SK-N-SH (cell line): ENCODE data around the gene SLC24A4. TPM values are rescaled to one million over a fixed set of nuclear protein-coding genes. Genes with fewer than 3 reads are reported as not detected.

Source experiments
- CTCF ChIA-PET: fragments of 300-600, 350-600 bp; formaldehyde crosslinking; extraction: SDS; loops from one replicate; lab custom pipeline; 2021; lab: Yijun Ruan, JAX
- POLR2A ChIA-PET: fragments of 350-600 bp; sonication (Branson Sonifier 250); formaldehyde crosslinking; extraction: SDS; loops from one replicate; lab custom pipeline; 2020; ENCODE audit warnings: antibody characterized with exemption, inconsistent platforms; lab: Yijun Ruan, JAX
- DNase-seq: peaks from one replicate; pipeline ENCODE4 v3.0.0; 2012
- H2AFZ ChIP-seq: fragments of 200-600 bp; sonication (generic); 2 replicates; pipeline ENCODE4 v1.8.1; 2016; ENCODE audit warnings: antibody characterized with exemption, mild to moderate bottlenecking, low read depth
- H3F3A ChIP-seq: fragments of 200-600 bp; sonication (generic); replicated peaks from 2 replicates; pipeline ENCODE3; 2016; ENCODE audit warnings: antibody characterized with exemption, mild to moderate bottlenecking; ENCODE audit not compliant: insufficient read depth
- H3K27ac ChIP-seq, 2 experiments: fragments of 200-500 bp in 1 of 2; fragments of 200-600 bp in 1 of 2; sonication (Bioruptor generic) in 1 of 2; sonication (generic), shearing (Covaris generic) in 1 of 2; 2 replicates each; pipeline versions ENCODE4 v1.5.1 to v1.6.1; 2014 to 2016; ENCODE audit warnings: low read depth in 2 of 2, inconsistent platforms in 1 of 2, low read length in 1 of 2, mild to moderate bottlenecking in 1 of 2, mixed read lengths in 1 of 2
- H3K27me3 ChIP-seq: fragments of 200-600 bp; sonication (generic), shearing (Covaris generic); 2 replicates; pipeline ENCODE4 v1.6.1; 2016; ENCODE audit warnings: mixed run types; ENCODE audit not compliant: insufficient read depth
- H3K36me3 ChIP-seq, 2 experiments: fragments of 200-500 bp in 1 of 2; fragments of 200-600 bp in 1 of 2; sonication (Bioruptor generic) in 1 of 2; sonication (generic) in 1 of 2; replicated peaks in 1 of 2; 2 replicates each; pipeline versions ENCODE3 to v1.5.1; 2014 to 2016; ENCODE audit warnings: low read length in 1 of 2, mild to moderate bottlenecking in 1 of 2; ENCODE audit not compliant: insufficient read depth in 2 of 2, control insufficient read depth in 1 of 2
- H3K4me1 ChIP-seq, 2 experiments: fragments of 200-500 bp in 1 of 2; fragments of 200-600 bp in 1 of 2; sonication (Bioruptor generic) in 1 of 2; sonication (generic), shearing (Covaris generic) in 1 of 2; 2 replicates each; pipeline versions ENCODE4 v1.5.1 to v1.6.1; 2014 to 2016; ENCODE audit warnings: low read depth in 1 of 2, low read length in 1 of 2, mixed run types in 1 of 2; ENCODE audit not compliant: insufficient read depth in 2 of 2, control insufficient read depth in 1 of 2
- H3K4me2 ChIP-seq: fragments of 200-600 bp; sonication (generic), shearing (Covaris generic); 2 replicates; pipeline ENCODE4 v1.6.1; 2017; ENCODE audit warnings: mixed run types
- H3K4me3 ChIP-seq, 2 experiments: fragments of 200-500 bp in 1 of 2; fragments of 200-600 bp in 1 of 2; sonication (Bioruptor generic) in 1 of 2; sonication (generic), shearing (Covaris generic) in 1 of 2; 2 replicates each; pipeline versions ENCODE4 v1.5.1 to v1.8.1; 2014 to 2016; ENCODE audit warnings: low read depth in 2 of 2, inconsistent platforms in 1 of 2, low read length in 1 of 2, mild to moderate bottlenecking in 1 of 2, mixed read lengths in 1 of 2, moderate library complexity in 1 of 2
- H3K79me2 ChIP-seq: fragments of 200-600 bp; sonication (generic); 2 replicates; pipeline ENCODE4 v1.8.1; 2017; ENCODE audit warnings: mild to moderate bottlenecking; ENCODE audit not compliant: insufficient read depth
- H3K9ac ChIP-seq: fragments of 200-600 bp; sonication (generic); 2 replicates; pipeline ENCODE4 v1.6.1; 2017; ENCODE audit warnings: mixed run types
- H3K9me2 ChIP-seq: fragments of 200-600 bp; sonication (generic); 2 replicates; pipeline ENCODE4 v1.6.1; 2017; ENCODE audit warnings: mixed run types
- H3K9me3 ChIP-seq: fragments of 200-600 bp; sonication (generic); 2 replicates; pipeline ENCODE4 v1.6.1; 2017; ENCODE audit warnings: mixed run types, mild to moderate bottlenecking, moderate library complexity
- H4K20me1 ChIP-seq: fragments of 200-600 bp; sonication (generic); 2 replicates; pipeline ENCODE4 v1.6.1; 2017; ENCODE audit warnings: mild to moderate bottlenecking, mixed run types; ENCODE audit not compliant: insufficient read depth
- CHD2 ChIP-seq: fragments of 150-350 bp; IDR thresholded peaks from 2 replicates; pipeline ENCODE4 v1.6.1; 2018; ENCODE audit warnings: low read length; ENCODE audit not compliant: partially characterized antibody
- ELF1 ChIP-seq: IDR thresholded peaks from 2 replicates; pipeline ENCODE4 v1.4.0; 2012
- EP300 ChIP-seq, 2 experiments: IDR thresholded peaks; 2 replicates each; pipeline versions ENCODE4 v1.4.0 to v1.6.1; 2012; ENCODE audit warnings: borderline replicate concordance in 1 of 2, low read depth in 1 of 2, low read length in 1 of 2
- FOSL2 ChIP-seq: IDR thresholded peaks from 2 replicates; pipeline ENCODE4 v1.4.0; 2012; ENCODE audit warnings: low read depth, mild to moderate bottlenecking, moderate library complexity, borderline replicate concordance
- FOXJ3 ChIP-seq: sonication (generic); formaldehyde crosslinking; IDR thresholded peaks from 2 replicates; pipeline ENCODE4 v1.5.1; 2020; ENCODE audit warnings: mild to moderate bottlenecking, missing genetic modification reagents
- FOXM1 ChIP-seq: IDR thresholded peaks from 2 replicates; pipeline ENCODE4 v1.4.0; 2012; ENCODE audit warnings: low read depth, mild to moderate bottlenecking
- GABPA ChIP-seq: IDR thresholded peaks from 2 replicates; pipeline ENCODE4 v1.4.0; 2012; ENCODE audit warnings: low read depth, mild to moderate bottlenecking
- GATA2 ChIP-seq: sonication (generic); formaldehyde crosslinking; IDR thresholded peaks from 2 replicates; pipeline ENCODE4 v1.5.0; 2020; ENCODE audit warnings: mild to moderate bottlenecking, missing genetic modification reagents
- MEF2A ChIP-seq: IDR thresholded peaks from 2 replicates; pipeline ENCODE4 v1.4.0; 2012; ENCODE audit warnings: low read depth, borderline replicate concordance
- MXI1 ChIP-seq: IDR thresholded peaks from 2 replicates; pipeline ENCODE4 v1.6.1; 2012; ENCODE audit warnings: mild to moderate bottlenecking, low read depth, low read length, improper control_type of control experiment
- POLR2AphosphoS5 ChIP-seq: IDR thresholded peaks from 2 replicates; pipeline ENCODE4 v1.6.1; 2012; ENCODE audit warnings: low read depth, low read length
- RAD21 ChIP-seq: IDR thresholded peaks from 2 replicates; pipeline ENCODE4 v1.6.1; 2012; ENCODE audit warnings: mild to moderate bottlenecking, low read length
- RCOR1 ChIP-seq: fragments of 150-350 bp; IDR thresholded peaks from 2 replicates; pipeline ENCODE4 v1.6.1; 2017; ENCODE audit warnings: antibody characterized with exemption, low read length
- RFX5 ChIP-seq: IDR thresholded peaks from 2 replicates; pipeline ENCODE4 v1.6.1; 2012; ENCODE audit warnings: mild to moderate bottlenecking, improper control_type of control experiment, low read length
- RXRA ChIP-seq: IDR thresholded peaks from 2 replicates; pipeline ENCODE4 v1.4.0; 2012; ENCODE audit warnings: low read depth, mild to moderate bottlenecking, borderline replicate concordance
- SMC3 ChIP-seq: IDR thresholded peaks from 2 replicates; pipeline ENCODE4 v1.6.1; 2012; ENCODE audit warnings: low read depth, low read length, improper control_type of control experiment
- TAF1 ChIP-seq: IDR thresholded peaks from 2 replicates; pipeline ENCODE4 v1.6.1; 2012; ENCODE audit warnings: low read depth, mild to moderate bottlenecking, low read length, moderate library complexity, borderline replicate concordance
- YY1 ChIP-seq: IDR thresholded peaks from 2 replicates; pipeline ENCODE4 v1.4.0; 2012; ENCODE audit warnings: low read depth, mild to moderate bottlenecking
- WGBS: methylation state at CpG from one replicate; pipeline ENCODE4 v1.1.6; 2017; ENCODE audit warnings: low lambda C conversion rate; 5-methylcytosine and 5-hydroxymethylcytosine counted together
- polyA plus RNA-seq, 3 experiments: library from polyadenylated mRNA; depleted of rRNA; stranded (reverse); fragments of >200 nt; gene quantifications; 2 replicates each; pipeline ENCODE4 v1.2.3, GENCODE V29; 2012
- TF ChIP-seq, protein P1 (sequence below): IDR thresholded peaks from 2 replicates; pipeline ENCODE4 v1.4.0; 2012; ENCODE audit warnings: low read depth
- TF ChIP-seq, protein P2 (sequence below): fragments of 150-350 bp; IDR thresholded peaks from 2 replicates; pipeline ENCODE4 v1.6.1; 2017; ENCODE audit warnings: antibody characterized with exemption, low read length, low read depth, borderline replicate concordance
- TF ChIP-seq, protein P3 (sequence below): IDR thresholded peaks from 2 replicates; pipeline ENCODE4 v1.4.0; 2012; ENCODE audit warnings: low read depth, borderline replicate concordance
- TF ChIP-seq, protein P4 (sequence below): IDR thresholded peaks from 2 replicates; pipeline ENCODE4; 2012
- TF ChIP-seq, protein P5 (sequence below): fragments of 150-350 bp; IDR thresholded peaks from 2 replicates; pipeline ENCODE4 v1.6.1; 2016; ENCODE audit warnings: mild to moderate bottlenecking, low read depth, low read length

Gene SLC24A4
- polyA plus RNA-seq, 1 of the 3 experiments (the other 2 are of a cell fraction) = 0.07 TPM

DNA sequence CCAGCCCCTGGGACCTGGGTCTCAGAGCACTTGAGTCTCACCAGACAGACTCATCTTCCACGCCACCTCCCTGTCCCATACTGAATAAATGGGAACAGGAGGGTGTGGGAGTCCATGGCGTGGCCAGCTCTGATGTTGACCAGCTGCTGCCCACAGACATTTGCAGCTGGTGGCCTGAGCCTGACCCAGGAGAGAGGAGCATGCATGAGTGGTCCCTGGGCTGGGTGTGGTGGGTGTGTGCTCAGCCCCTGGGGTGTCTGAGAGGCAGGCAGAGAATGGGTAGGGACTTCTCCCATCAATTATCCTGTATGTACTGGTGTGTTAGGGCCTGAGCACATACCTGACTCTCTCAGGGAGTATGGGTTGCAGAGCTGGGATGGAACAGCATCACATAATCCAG, 49.3 kb downstream of the SLC24A4 start:
- Histone ChIP-seq H3K79me2 (no peaks in the 10 kb centered on the region), H3K4me2 (no peak overlapping the region), H3K36me3 (no peaks in the 10 kb centered on the region), H3K27me3 (peaks cover 56% of the 10 kb centered on the region), H3K4me1 (no peaks in the 10 kb centered on the region), H3K9me2 (no peaks in the 10 kb centered on the region), H3K27ac (no peak overlapping the region), H3K4me3 (no peak overlapping the region), H2AFZ (no peak overlapping the region), H4K20me1 (no peaks in the 10 kb centered on the region), H3K9ac (no peak overlapping the region), H3K9me3 (no peaks in the 10 kb centered on the region), H3F3A (no peaks in the 10 kb centered on the region)
- no peak for TF ChIP-seq EP300 (IDR thresholded peaks at IDR 0.05; ENCODE audit: borderline replicate concordance in 1 of 2, low read depth in 1 of 2, low read length in 1 of 2)
- TF ChIP-seq MXI1 = no peak
- TF ChIP-seq FOSL2 = no peak
- TF ChIP-seq, protein P1, sequence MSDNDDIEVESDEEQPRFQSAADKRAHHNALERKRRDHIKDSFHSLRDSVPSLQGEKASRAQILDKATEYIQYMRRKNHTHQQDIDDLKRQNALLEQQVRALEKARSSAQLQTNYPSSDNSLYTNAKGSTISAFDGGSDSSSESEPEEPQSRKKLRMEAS = no peak
- TF ChIP-seq, protein P2, sequence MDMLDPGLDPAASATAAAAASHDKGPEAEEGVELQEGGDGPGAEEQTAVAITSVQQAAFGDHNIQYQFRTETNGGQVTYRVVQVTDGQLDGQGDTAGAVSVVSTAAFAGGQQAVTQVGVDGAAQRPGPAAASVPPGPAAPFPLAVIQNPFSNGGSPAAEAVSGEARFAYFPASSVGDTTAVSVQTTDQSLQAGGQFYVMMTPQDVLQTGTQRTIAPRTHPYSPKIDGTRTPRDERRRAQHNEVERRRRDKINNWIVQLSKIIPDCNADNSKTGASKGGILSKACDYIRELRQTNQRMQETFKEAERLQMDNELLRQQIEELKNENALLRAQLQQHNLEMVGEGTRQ = no peak
- no peak for TF ChIP-seq ELF1
- TF ChIP-seq GABPA = no peak
- TF ChIP-seq TAF1 = no peak
- TF ChIP-seq, protein P3, sequence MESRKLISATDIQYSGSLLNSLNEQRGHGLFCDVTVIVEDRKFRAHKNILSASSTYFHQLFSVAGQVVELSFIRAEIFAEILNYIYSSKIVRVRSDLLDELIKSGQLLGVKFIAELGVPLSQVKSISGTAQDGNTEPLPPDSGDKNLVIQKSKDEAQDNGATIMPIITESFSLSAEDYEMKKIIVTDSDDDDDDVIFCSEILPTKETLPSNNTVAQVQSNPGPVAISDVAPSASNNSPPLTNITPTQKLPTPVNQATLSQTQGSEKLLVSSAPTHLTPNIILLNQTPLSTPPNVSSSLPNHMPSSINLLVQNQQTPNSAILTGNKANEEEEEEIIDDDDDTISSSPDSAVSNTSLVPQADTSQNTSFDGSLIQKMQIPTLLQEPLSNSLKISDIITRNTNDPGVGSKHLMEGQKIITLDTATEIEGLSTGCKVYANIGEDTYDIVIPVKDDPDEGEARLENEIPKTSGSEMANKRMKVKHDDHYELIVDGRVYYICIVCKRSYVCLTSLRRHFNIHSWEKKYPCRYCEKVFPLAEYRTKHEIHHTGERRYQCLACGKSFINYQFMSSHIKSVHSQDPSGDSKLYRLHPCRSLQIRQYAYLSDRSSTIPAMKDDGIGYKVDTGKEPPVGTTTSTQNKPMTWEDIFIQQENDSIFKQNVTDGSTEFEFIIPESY = no peak
- no peak for TF ChIP-seq MEF2A
- no peak for TF ChIP-seq POLR2AphosphoS5
- TF ChIP-seq CHD2 = no peak
- TF ChIP-seq RAD21 = no peak
- no peak for TF ChIP-seq YY1
- TF ChIP-seq RXRA = no peak
- no peak for TF ChIP-seq FOXM1
- POLR2A ChIA-PET = no interaction called here
- CTCF ChIA-PET = no interaction called here
- no peak for DNase-seq
- 0% methylated on average over 1 of the region's 2 CpGs for WGBS

DNA sequence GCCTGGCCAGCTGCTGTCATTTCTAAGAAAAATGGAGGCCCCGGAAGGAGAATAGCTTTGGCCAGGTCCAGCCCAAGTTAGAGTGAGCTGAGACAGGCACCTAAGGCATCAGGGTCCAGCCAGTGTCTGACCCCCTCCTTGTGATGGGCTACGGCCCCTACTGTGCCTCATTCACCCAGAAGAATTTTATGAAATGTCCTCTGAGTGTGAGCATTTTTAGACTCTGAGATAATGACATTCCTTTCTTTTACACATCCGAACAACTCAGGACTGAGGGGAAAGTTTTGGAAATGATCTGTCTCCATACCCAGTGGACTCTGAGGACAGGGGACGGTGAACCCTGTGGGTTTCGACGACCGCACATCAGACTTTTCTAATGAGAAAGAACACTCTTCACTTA, 50.4 kb downstream of the SLC24A4 start:
- H3K9me3 ChIP-seq = no peaks in the 10 kb centered on the region
- no peak overlapping the region for H2AFZ ChIP-seq
- 18% methylated on average over 7 of the region's 7 CpGs for whole genome bisulfite sequencing
- peaks cover 53% of the 10 kb centered on the region for H3K27me3 ChIP-seq
- no peak overlapping the region for H3K4me3 ChIP-seq
- ChIA-PET POLR2A (no interaction called here), CTCF (no interaction called here)
- no peaks in the 10 kb centered on the region for H3K79me2 ChIP-seq
- H3K9me2 ChIP-seq = no peaks in the 10 kb centered on the region
- no peaks in the 10 kb centered on the region for H3F3A ChIP-seq
- no peaks in the 10 kb centered on the region for H3K4me1 ChIP-seq
- no peaks in the 10 kb centered on the region for H3K36me3 ChIP-seq
- no peak overlapping the region for H3K27ac ChIP-seq
- no peaks in the 10 kb centered on the region for H4K20me1 ChIP-seq
- H3K4me2 ChIP-seq = no peak overlapping the region
- H3K9ac ChIP-seq = no peak overlapping the region
- DNase-seq = no peak
- TF ChIP-seq SMC3 = no peak
- no peak for TF ChIP-seq GATA2 (CRISPR knock-in tag)
- TF ChIP-seq FOXJ3 (CRISPR knock-in tag) = no peak
- TF ChIP-seq RFX5 = no peak
- TF ChIP-seq, protein P4, sequence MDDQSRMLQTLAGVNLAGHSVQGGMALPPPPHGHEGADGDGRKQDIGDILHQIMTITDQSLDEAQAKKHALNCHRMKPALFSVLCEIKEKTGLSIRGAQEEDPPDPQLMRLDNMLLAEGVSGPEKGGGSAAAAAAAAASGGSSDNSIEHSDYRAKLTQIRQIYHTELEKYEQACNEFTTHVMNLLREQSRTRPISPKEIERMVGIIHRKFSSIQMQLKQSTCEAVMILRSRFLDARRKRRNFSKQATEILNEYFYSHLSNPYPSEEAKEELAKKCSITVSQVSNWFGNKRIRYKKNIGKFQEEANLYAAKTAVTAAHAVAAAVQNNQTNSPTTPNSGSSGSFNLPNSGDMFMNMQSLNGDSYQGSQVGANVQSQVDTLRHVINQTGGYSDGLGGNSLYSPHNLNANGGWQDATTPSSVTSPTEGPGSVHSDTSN = no peak
- TF ChIP-seq, protein P2 = no peak
- TF ChIP-seq FOXM1 = no peak
- no peak for TF ChIP-seq RAD21
- TF ChIP-seq, protein P5, sequence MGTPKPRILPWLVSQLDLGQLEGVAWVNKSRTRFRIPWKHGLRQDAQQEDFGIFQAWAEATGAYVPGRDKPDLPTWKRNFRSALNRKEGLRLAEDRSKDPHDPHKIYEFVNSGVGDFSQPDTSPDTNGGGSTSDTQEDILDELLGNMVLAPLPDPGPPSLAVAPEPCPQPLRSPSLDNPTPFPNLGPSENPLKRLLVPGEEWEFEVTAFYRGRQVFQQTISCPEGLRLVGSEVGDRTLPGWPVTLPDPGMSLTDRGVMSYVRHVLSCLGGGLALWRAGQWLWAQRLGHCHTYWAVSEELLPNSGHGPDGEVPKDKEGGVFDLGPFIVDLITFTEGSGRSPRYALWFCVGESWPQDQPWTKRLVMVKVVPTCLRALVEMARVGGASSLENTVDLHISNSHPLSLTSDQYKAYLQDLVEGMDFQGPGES = no peak
- TF ChIP-seq RCOR1 = no peak
- TF ChIP-seq GABPA = no peak
- no peak for TF ChIP-seq TAF1
- TF ChIP-seq, protein P1 = no peak
